Hepatocyte (in vitro differentiated cells): ENCODE measurements around the gene PSMD8. TPM values are rescaled to one million over a fixed set of nuclear protein-coding genes. Genes with fewer than 3 reads are reported as not detected.
A peak's percentile ranks its signal among the peaks of the same experiment; 100 is the strongest.

Experiments
- DNase-seq: peaks from one replicate; pipeline ENCODE4 v3.0.0-alpha.2; 2016; ENCODE audit warnings: low spot score
- H2AFZ ChIP-seq: fragments of 200-600 bp; sonication (generic); 2 replicates; pipeline ENCODE4 v1.6.0; 2016; ENCODE audit warnings: antibody characterized with exemption, mild to moderate bottlenecking
- H3K27ac ChIP-seq: fragments of 200-600 bp; sonication (generic); 2 replicates; pipeline ENCODE4 v1.5.1; 2016; ENCODE audit warnings: mild to moderate bottlenecking
- H3K27me3 ChIP-seq: fragments of 200-600 bp; sonication (generic); 2 replicates; pipeline ENCODE4 v1.6.1; 2016
- H3K36me3 ChIP-seq: fragments of 200-600 bp; sonication (generic); replicated peaks from 2 replicates; pipeline ENCODE4 v1.5.1; 2016; ENCODE audit warnings: low read depth; ENCODE audit not compliant: insufficient read depth
- H3K4me1 ChIP-seq: fragments of 200-600 bp; sonication (generic); 2 replicates; pipeline ENCODE4 v1.5.1; 2016; ENCODE audit warnings: mild to moderate bottlenecking, moderate library complexity; ENCODE audit not compliant: insufficient read depth
- H3K4me2 ChIP-seq: fragments of 200-600 bp; sonication (generic); 2 replicates; pipeline ENCODE4 v1.6.0; 2016
- H3K4me3 ChIP-seq: fragments of 200-600 bp; sonication (generic); 2 replicates; pipeline ENCODE4 v1.5.1; 2016; ENCODE audit warnings: mild to moderate bottlenecking
- H3K79me2 ChIP-seq: fragments of 200-600 bp; sonication (generic); 2 replicates; pipeline ENCODE4 v1.6.0; 2017; ENCODE audit warnings: mild to moderate bottlenecking
- H3K9me2 ChIP-seq: fragments of 200-600 bp; sonication (generic); replicated peaks from 2 replicates; pipeline ENCODE4 v1.6.0; 2017; ENCODE audit warnings: mild to moderate bottlenecking; ENCODE audit not compliant: insufficient read depth
- H3K9me3 ChIP-seq: fragments of 200-600 bp; sonication (generic); 2 replicates; pipeline ENCODE4 v1.5.1; 2016; ENCODE audit warnings: low read depth, mild to moderate bottlenecking
- H4K20me1 ChIP-seq: fragments of 200-600 bp; sonication (generic); 2 replicates; pipeline ENCODE4 v1.6.0; 2016; ENCODE audit warnings: mild to moderate bottlenecking; ENCODE audit not compliant: insufficient read depth, poor library complexity, severe bottlenecking
- CTCF ChIP-seq: fragments of 200-600 bp; sonication (generic); IDR thresholded peaks from 2 replicates; pipeline ENCODE4 v1.5.1; 2016; ENCODE audit warnings: antibody characterized with exemption, mild to moderate bottlenecking; ENCODE audit not compliant: poor library complexity
- EZH2 ChIP-seq: fragments of 200-600 bp; sonication (generic); IDR thresholded peaks from 2 replicates; pipeline ENCODE4 v1.6.1; 2016; ENCODE audit warnings: antibody characterized with exemption, mild to moderate bottlenecking, borderline replicate concordance
- EZH2phosphoT487 ChIP-seq: fragments of 200-600 bp; sonication (generic); IDR thresholded peaks from one replicate; pipeline ENCODE4 v1.6.1; 2018; ENCODE audit warnings: antibody characterized with exemption, mild to moderate bottlenecking, low read depth, moderate library complexity; ENCODE audit not compliant: unreplicated experiment, severe bottlenecking
- WGBS: methylation state at CpG from one replicate; pipeline ENCODE4 v1.1.6; 2016; ENCODE audit warnings: low lambda C conversion rate; ENCODE audit errors: missing lambda C conversion rate; 5-methylcytosine and 5-hydroxymethylcytosine counted together
- polyA plus RNA-seq: library from polyadenylated mRNA; unstranded; fragments of >200 nt; fragmentation: Nextera tagmentation; extraction: Ambion mirVana; gene quantifications from 2 replicates; pipeline ENCODE4 v1.2.1, GENCODE V29; 2016
- total RNA-seq: library from RNA; depleted of rRNA; stranded (reverse); fragments of >200 nt; gene quantifications from 2 replicates; pipeline ENCODE4 v1.2.3, GENCODE V29; 2014

PSMD8 gene
- total and polyA plus RNA-seq, 2 experiments from 2014 or later, result 250 to 278 TPM

DNA sequence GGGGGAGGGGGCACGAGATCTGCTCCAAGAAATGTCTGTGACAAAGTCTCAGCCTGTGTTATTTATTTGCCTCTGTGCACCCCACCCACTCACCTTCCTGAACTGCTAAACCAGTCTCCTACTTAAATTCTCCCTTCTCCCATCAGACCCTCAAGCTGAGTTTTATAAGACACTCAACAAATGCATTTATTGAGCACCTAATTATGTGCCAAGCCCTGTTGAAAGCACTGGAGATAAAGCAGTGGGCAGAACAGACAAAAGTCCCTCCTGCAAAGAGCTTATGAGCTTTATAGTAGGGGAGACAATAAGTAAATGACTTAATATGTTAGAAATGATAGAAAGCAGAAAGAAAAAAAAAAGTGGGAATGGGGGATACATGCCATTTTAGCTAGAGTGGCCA is 25.2 kb downstream of the PSMD8 start:
- H3K4me2 ChIP-seq, result no peak overlapping the region
- H3K27ac ChIP-seq, result no peak overlapping the region
- no peak overlapping the region for H2AFZ ChIP-seq
- H3K4me1 ChIP-seq, result no peaks in the 10 kb centered on the region
- H3K9me3 ChIP-seq, result no peaks in the 10 kb centered on the region
- no peak for DNase-seq
- WGBS, result 71% methylated on average over 1 of the region's 1 CpG
- H3K9me2 ChIP-seq, result no peaks in the 10 kb centered on the region
- no peaks in the 10 kb centered on the region for H4K20me1 ChIP-seq
- no peaks in the 10 kb centered on the region for H3K27me3 ChIP-seq
- peaks cover 4% of the 10 kb centered on the region for H3K79me2 ChIP-seq
- TF ChIP-seq CTCF, result no peak
- no peak for TF ChIP-seq EZH2
- no peak for TF ChIP-seq EZH2phosphoT487
- no peaks in the 10 kb centered on the region for H3K36me3 ChIP-seq
- no peak overlapping the region for H3K4me3 ChIP-seq

DNA sequence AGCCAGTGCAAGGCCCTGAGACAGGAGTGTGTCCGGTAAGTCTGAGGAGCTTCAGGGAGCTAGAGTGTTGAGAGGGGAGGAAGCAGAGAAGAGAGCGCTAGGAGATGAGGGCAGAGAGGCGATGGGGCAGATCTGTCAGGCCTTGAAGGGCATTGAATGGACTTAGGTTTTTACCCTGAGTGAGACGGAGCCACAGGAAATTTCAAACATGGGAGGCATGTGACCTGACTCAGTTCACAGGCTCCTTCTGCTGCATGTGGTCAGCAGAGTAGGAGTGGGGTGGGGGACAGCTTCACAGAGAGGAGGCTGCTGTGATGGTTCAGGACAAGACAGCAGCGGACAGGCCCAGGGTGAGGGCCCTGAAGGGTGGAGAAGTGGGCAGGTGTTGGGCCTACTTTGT is 26.0 kb downstream of the PSMD8 start:
- Histone ChIP-seq H3K27ac (no peak overlapping the region), H3K9me2 (no peaks in the 10 kb centered on the region), H3K4me2 (no peak overlapping the region), H3K4me3 (no peak overlapping the region), H3K27me3 (no peaks in the 10 kb centered on the region), H3K79me2 (peaks cover 4% of the 10 kb centered on the region), H3K36me3 (no peaks in the 10 kb centered on the region), H3K4me1 (no peaks in the 10 kb centered on the region), H3K9me3 (no peaks in the 10 kb centered on the region), H4K20me1 (no peaks in the 10 kb centered on the region), H2AFZ (no peak overlapping the region)
- 80% methylated on average over 5 of the region's 5 CpGs for WGBS
- DNase-seq, result no peak
- TF ChIP-seq CTCF (no peak), EZH2 (no peak), EZH2phosphoT487 (no peak)

- H3K27ac ChIP-seq, result no peak overlapping the region
- peaks cover 4% of the 10 kb centered on the region for H3K79me2 ChIP-seq
- H4K20me1 ChIP-seq, result no peaks in the 10 kb centered on the region
- no peaks in the 10 kb centered on the region for H3K27me3 ChIP-seq
- 67% methylated on average over 3 of the region's 3 CpGs for WGBS
- no peak overlapping the region for H3K4me3 ChIP-seq
- no peak overlapping the region for H2AFZ ChIP-seq
- DNase-seq, result no peak
- no peak for TF ChIP-seq EZH2phosphoT487
- TF ChIP-seq CTCF, result no peak
- no peak for TF ChIP-seq EZH2
- H3K9me3 ChIP-seq, result no peaks in the 10 kb centered on the region
- H3K9me2 ChIP-seq, result no peaks in the 10 kb centered on the region
- H3K36me3 ChIP-seq, result no peaks in the 10 kb centered on the region
- no peaks in the 10 kb centered on the region for H3K4me1 ChIP-seq
- no peak overlapping the region for H3K4me2 ChIP-seq
Observed at GRCh38 chr19:38401148-38401547, 26.8 kb downstream of the PSMD8 start.

DNA sequence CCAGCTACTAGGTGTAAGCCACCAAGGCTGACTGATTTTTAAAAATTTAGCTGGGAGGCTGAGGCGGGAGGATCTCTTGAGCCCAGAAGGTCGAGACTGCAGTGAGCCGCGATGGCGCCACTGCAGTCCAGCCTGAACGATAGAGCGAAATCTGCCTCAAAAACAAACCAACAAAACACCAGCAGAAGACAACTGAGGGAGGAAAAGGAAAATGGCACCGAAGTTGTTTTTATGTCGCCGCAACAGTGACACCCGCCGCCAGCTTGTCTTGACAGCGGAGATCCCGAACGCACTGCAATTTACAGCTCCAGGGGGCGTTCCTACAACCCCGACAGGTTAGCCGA is 28.2 kb downstream of the PSMD8 start:
- WGBS, result 11% methylated on average over 18 of the region's 18 CpGs
- no peak for DNase-seq
- peak overlapping the region; percentile 76 for H3K4me2 ChIP-seq
- H3K4me1 ChIP-seq, result no peaks in the 10 kb centered on the region
- H3K27me3 ChIP-seq, result no peaks in the 10 kb centered on the region
- H3K4me3 ChIP-seq, result no peak overlapping the region
- no peaks in the 10 kb centered on the region for H3K9me3 ChIP-seq
- no peak overlapping the region for H3K27ac ChIP-seq
- no peak for TF ChIP-seq EZH2phosphoT487
- no peak for TF ChIP-seq EZH2
- TF ChIP-seq CTCF, result no peak
- no peaks in the 10 kb centered on the region for H4K20me1 ChIP-seq
- peaks cover 4% of the 10 kb centered on the region for H3K79me2 ChIP-seq
- H3K36me3 ChIP-seq, result no peaks in the 10 kb centered on the region
- no peaks in the 10 kb centered on the region for H3K9me2 ChIP-seq
- H2AFZ ChIP-seq, result peak overlapping the region; percentile 60
